Measurements from ENCODE around the gene IKBKG.
"Not testable (repeated sequence)": the region's sequence is repeated elsewhere in the genome, so short reads cannot be mapped to it uniquely, and the experiment has no call there.

Gene IKBKG

GRCh38 chrX:154549766-154550165 lies 2.3 kb downstream of the IKBKG start:
- intact Hi-C loops (cut with DNase I), result no loop called here
- no peak for DNase-seq

DNA sequence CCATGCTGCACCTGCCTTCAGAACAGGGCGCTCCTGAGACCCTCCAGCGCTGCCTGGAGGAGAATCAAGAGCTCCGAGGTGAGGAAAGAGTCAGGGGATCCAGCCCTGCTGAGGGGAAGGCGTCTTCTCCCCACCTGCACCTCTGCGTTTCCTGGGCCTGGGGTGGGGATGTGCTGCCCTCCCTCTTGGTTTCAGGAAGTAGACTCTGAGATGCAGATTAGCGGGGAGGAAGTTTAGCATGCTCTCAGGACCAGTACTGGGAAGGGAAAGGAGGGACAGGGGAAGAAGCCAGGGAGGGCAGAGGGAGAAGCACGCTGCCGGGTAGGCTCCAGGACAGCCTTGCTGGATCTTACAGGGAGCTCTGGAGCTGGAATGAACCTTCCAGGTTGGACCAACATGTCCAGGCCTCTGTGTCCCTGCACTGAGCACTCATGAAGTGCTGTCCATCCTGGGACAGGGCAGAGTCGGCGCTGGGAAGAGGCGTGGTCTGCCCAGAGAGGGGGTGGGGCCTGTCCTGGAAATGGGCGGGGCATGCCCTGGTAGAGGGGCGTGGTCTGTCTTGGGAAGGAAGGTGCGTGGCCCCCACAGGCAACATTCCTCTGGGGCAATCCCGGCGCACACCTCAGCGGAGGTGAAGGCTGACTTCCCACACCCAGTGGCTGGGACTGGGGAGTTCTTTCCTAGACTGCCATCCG lies 4.8 kb downstream of the IKBKG start:
- intact Hi-C loops (cut with DNase I), result not testable (repeated sequence)
- DNase-seq, result peak in 1 of 10 donors; percentile 56

DNA sequence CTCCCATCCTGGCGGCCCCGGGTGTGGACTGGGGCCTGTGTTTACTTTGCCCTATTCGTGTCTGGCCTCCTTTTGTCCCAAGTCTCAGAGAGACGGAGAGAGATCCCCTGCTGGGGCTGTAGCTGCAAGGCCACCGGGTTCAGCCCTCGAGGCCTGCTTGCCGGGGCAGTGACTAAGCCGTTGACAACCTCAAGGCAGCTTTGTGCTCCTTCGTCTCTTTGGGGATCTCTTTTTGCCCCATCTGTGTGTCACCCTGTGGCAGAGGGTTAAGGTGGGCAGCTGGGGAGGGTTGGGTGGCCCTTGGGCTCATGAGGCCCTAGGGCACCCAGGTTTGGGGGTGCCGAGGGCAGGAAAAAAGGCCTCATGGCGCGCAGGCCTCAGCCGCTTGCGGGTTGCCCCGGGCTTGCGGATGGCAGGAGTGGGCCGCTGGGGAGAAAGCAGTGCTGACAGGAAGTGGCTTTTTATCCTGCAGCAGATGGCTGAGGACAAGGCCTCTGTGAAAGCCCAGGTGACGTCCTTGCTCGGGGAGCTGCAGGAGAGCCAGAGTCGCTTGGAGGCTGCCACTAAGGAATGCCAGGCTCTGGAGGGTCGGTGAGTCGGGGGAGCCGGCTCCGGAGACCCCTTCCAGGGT lies 10.8 kb downstream of the IKBKG start:
- peak in 2 of 10 donors; percentile 5 to 67 for DNase-seq
- intact Hi-C loops (cut with DNase I), result not testable (repeated sequence)

- intact Hi-C loops (cut with DNase I), result not testable (repeated sequence)
- peak in 3 of 10 donors; percentile 42 to 73 (median 50) for DNase-seq
Measured at GRCh38 chrX:154558896-154559295, 11.5 kb downstream of the IKBKG start.

GRCh38 chrX:154560326-154560725 lies 12.9 kb downstream of the IKBKG start:
- intact Hi-C loops (cut with DNase I), result not testable (repeated sequence)
- DNase-seq, result peak in 2 of 10 donors; percentile 6 to 24

DNA sequence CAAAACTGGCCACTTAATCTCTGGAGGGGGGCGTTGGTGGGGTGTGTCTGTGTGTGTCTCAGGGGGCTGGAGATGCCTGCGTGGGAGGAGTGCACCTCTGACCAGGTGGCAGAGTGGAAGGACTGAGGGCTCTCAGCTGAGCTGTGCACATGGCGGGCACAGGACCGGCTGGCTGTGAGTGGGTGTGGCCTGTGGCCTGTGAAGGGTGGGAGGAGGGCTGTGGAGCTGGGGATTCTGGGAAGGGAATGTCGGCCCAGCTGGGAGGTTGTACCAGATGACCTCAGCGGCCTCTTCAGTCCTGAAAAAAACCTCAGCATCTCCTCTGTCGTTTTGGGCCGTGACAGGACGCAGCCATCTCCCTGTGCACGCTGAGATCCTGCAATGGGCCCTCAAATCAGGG lies 14.9 kb downstream of the IKBKG start:
- intact Hi-C loops (cut with DNase I); DNase-seq: not testable (repeated sequence)

DNA sequence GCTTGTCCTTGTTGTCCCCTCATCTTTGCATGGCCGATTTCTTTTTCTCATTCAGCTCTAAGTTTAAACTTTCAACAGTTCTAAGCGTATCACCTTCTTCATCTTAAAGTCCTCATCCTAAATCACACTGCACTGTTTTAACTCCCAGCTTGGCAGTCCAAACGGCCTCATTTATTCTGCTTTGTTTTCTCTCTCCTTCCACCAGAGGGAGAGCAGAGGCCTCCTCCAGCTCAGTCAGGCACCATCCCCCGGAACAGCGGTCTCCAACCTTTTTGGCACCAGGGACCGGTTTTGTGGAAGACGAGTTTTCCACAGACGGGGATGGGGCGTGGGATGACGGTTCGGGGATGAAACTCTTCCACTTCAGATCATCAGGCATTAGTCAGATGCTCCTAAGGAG lies 22.9 kb downstream of the IKBKG start:
- DNase-seq; intact Hi-C loops (cut with DNase I): not testable (repeated sequence)

DNA sequence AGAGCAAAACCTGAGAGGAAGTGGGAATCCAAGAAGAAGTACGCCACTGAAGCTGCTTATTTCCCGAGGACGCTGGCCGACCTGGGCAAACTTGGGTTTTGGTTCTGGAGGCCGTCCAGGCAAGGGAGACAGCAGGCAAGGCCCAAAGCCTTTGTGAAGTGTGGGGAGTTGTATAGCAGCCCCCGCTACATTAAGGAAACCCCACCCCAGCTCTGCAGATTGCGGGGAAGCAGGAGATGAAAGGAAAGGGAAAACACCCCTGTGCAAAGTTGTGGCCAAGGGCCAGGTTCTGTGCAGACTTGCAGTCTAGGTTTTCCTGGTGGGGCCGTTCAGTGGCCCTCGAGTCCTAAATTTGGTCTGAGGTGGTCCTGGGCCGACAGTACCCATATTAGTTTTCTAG lies 25.6 kb downstream of the IKBKG start:
- DNase-seq; intact Hi-C loops (cut with DNase I): not testable (repeated sequence)

- intact Hi-C loops (cut with DNase I), result not testable (repeated sequence)
Measured at GRCh38 chrX:154575076-154575475, 27.7 kb downstream of the IKBKG start.

GRCh38 chrX:154582994-154583393 lies 35.6 kb downstream of the IKBKG start:
- intact Hi-C loops (cut with DNase I); DNase-seq: not testable (repeated sequence)

More at GRCh38 chrX:154575076-154575475, 27.7 kb downstream of the IKBKG start:
- not testable (repeated sequence) for DNase-seq

DNA sequence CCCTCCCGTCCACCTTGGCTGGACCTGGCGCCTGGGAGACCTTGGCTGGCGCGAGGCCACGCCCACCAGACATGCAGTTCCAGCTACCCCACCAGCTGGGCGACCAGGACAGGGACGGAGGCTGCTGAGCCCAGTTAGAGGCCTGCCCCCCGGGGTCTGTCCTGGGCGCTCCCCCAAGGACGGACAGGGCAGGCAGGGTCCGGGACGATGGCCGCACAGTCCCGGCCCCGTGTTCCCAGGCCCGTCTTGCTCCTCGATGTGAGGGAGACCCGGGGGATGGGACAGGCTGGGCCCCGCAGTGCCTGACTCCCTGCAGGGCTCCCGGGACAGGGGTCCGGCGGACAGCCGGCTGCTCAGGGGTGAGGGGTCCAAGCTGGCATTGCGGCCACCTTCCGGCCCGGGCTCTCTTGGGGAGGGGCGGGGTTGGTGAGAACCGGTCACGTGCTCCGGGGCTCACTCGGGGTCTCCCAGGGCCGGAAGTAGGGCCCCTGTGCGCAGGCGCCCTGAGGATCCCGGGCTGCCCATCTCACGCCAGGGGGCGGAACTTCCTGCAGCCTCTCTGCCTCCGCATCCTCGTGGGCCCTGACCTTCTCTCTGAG lies 37.3 kb downstream of the IKBKG start, which contains the start of gene CTAG1A:
TSS of gene CTAG1A (plus strand) at position 549 of the 599 bp plus-strand sequence. CDS start 74 bp downstream, outside the sequence.
- DNase-seq; intact Hi-C loops (cut with DNase I): not testable (repeated sequence)

DNA sequence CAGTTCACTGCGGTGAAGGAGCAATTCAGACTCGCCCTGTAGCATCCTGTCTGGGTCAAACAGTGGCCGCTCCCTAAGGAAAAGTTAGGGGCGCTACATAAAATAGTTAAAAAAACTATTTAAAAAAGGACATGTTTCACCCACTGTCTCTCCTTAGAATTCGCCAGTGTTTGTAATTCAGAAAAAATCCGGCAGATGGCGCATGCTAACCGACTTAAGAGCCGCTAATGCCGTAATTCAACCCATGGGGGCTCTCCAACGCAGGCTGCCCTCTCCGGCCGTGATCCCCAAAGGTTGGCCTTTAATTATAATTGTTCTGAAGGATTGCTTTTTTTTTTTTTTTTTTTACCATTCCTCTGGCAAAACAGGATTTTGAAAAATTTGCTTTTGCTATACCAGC lies 43.0 kb downstream of the IKBKG start:
- intact Hi-C loops (cut with DNase I); DNase-seq: not testable (repeated sequence)

GRCh38 chrX:154592505-154592904 lies 45.1 kb downstream of the IKBKG start:
- DNase-seq, result no peak
- intact Hi-C loops (cut with DNase I), result no loop called here

- DNase-seq, result peak in 1 of 10 donors; percentile 62
Measured at GRCh38 chrX:154593201-154593600, 45.8 kb downstream of the IKBKG start.

GRCh38 chrX:154594491-154594890 lies 47.1 kb downstream of the IKBKG start:
- peak in 1 of 10 donors; percentile 32 for DNase-seq
- intact Hi-C loops (cut with DNase I), result no loop called here

More at GRCh38 chrX:154593201-154593600, 45.8 kb downstream of the IKBKG start:
- intact Hi-C loops (cut with DNase I), result no loop called here

DNA sequence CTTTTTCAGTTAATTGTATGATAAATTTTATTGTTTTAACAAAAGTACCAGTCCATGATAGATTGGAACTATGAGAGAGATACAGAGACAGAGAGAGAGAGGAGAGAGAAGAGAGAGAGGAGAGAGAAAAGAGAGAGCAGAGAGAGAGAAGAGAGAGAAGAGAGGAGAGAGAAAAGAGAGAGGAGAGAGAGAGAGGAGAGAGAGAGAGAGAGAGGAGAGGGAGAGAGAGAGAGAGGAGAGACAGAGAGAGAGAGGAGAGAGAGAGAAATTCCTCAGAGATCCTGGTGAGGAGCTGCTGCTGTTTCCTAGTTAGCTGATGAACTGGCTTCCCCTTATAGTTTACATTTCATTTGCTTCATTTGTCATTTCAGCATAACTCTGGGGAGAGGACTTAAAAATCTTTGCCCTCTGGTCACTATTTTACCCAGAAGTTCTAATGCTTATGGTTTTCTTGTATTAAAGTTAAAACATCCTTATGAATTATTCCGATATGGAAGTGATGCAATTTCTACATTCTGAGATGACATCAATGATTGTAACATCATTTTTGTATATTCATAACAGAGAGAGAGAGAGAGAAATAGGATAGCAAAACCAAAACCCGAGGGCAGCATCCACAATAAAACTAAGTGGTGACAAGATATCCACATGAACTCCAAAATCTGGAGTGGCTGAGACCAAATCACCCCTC lies 48.3 kb downstream of the IKBKG start:
- intact Hi-C loops (cut with DNase I), result no loop called here
- DNase-seq, result no peak

- intact Hi-C loops (cut with DNase I), result no loop called here
Measured at GRCh38 chrX:154596290-154596929, 49.0 kb downstream of the IKBKG start.

GRCh38 chrX:154597221-154597620 lies 49.8 kb downstream of the IKBKG start:
- intact Hi-C loops (cut with DNase I), result no loop called here
- no peak for DNase-seq

More at GRCh38 chrX:154596290-154596929, 49.0 kb downstream of the IKBKG start:
- DNase-seq, result peak in 1 of 10 donors; percentile 49

DNA sequence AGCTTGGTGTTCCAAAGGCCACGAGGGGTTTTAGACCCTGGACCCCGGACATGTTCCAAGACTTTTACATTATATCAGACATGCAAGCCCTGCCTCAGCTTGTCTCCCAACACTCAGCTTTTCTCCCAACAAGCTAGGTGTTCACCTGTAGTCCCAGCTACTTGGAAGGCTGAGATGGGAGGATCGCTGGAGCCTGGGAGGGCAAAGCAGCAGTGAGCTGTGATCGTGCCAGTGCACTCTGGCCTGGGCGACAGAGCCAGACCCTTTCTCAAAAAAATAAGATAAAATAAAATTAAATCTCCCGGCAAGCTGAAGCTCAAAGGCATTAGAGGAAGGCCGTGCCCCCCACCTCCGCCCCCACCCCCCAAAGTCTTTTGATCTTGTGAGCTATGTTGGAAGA lies 51.2 kb downstream of the IKBKG start:
- intact Hi-C loops (cut with DNase I), result no loop called here

DNA sequence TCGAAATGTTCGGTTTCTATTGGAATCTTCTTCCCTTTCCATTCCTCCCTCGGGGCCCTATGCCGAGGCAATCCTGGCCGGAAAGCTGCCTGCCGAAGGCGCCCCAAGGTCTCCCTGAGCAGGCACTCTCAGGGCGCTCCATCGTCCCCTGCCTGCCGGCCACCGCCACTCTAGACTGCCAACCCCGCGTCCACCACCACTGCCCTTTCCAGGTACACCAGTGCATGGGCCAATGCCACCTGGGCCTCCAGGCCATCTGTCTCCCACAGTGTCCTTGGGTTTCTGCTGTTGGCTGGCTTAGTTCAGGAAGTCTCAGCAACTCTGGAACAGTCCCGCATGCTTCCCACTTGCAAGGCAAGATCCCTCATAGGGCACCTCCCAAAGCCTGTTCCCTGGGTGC lies 52.1 kb downstream of the IKBKG start:
- peak in 2 of 10 donors; percentile 60 to 85 for DNase-seq
- intact Hi-C loops (cut with DNase I), result no loop called here

More for the DNA sequence above, 51.2 kb downstream of the IKBKG start:
- DNase-seq, result peak in 1 of 10 donors; percentile 42
